ENCODE results near the gene MAPKBP1.

Gene MAPKBP1

DNA sequence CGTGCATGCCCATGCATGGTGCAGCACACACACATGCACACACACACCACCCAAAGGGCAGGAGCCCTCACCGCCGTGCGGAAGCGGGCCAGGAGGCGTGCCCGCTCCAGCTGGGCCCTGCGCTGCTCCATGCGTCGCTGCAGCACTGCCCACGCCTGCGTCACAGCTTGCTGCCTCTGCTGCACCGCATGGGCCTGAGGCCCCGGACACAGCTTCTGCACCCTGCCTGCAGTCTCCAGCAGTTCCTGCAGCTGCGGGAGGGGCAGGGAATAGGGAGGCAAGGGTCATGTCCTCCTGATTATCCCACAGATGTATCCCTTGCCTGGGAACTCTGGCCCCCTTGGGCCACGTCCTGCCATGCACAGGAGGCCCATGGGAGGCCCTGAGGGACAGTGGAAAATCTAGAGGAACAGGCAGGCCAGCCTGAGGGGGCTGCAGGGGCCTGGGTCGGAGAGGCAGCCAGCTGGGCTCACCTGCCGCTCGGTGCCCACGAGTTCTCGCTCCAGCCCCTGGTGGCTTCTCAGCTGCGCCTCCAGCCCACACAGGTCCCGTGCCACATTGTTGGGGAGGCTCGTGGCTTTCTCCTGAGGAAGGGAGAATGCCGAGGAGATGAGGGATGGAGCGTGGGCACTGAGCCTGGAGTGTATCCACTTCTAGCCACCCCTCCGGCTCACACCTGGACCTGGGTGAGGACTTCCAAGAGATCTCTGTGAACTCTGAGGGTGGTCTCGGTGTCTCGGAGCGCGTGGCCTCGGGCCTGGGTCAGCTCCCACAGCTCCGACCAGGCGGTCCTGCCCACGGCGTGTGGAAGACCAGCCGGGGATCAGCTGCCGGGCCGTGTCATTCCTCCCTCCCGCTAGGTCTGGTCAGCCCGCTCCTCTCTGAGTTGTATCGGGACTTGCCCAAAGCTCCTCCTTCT, 95.7 kb downstream of the MAPKBP1 start:
- no peak for DNase-seq (ENCODE audit: low read depth)

DNA sequence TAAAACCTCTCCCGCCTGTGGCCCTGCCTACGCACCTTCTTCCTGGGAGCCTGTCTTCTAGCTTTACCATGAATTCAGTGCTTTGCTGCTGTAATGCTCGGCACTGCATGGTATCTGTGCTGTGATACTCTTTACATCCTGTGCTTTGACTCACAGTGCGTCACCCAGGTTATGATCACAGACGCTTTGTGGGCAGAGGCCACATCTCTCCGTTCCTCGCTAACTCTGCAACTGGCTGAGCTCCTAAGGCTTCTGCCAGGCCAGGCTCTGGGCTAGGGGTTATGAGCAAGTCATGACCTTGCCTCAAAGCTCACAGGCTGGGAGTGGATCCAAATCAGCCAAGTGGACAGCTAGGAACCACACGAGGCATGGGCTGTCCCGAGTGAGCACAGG, 96.4 kb downstream of the MAPKBP1 start:
- peak; percentile 28 for DNase-seq (ENCODE audit: low read depth)

DNA sequence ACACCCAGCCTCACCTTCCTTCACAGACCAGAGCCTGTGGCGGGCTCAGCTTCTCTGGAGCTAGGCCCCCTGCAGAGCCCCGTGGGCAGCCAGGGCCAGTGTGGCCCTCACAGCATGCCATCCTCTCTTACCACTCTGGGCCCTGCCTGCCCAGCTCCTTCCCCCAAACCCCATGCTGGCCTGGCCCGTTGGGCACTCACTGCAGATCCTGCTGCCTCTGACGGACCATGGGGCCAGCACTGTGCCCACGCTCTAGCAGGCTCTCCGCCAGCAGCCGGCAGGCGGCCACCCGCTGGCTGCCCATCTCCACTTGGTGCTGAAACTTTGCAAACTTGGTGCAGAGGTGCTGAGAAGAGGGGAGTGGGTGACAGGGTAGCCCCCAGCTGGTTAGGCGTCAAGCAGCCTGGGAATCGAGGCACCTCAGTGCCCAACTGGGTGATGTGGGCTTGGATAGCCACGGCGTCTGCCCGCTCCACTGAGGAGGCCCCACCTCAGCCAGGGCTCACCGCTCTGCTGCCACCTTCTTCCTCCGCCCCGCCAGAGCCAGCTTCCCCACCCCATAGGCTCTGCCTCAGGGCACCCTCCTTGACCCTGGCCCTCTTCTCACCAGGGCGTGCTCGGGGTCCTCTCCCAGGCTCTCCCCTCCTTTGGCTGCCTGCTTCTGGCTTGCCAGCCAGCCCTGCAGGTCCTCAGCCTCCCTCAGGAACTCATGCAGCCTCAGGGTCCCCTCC, 97.1 kb downstream of the MAPKBP1 start:
- no peak for DNase-seq (ENCODE audit: low read depth)

DNA sequence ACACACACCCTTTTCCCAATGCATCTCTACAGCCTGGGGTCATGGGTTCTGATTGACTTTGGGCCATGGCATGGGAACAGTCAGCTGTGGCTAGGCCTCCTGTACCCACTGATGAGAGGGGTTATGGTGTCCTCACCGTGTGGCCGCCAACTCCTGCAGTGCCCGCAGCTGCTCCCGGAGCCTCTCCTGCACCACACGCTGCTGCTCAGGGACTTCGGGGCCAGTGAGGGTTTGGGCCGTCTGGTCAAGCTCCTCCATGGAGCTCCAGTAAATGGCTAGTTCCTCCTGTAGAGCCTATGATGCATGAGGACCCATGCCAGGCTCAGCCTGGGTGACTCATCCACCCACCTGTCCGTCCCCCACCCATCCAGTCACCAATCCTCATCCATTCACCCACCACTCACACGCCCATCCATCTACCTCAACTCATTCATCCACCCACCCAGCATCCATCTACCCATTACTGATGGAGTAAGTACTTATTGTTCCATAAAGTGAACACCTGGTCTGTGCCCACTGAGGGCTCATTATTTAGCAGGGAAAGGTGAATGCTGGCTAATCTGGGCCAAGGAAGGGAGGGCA, 98.0 kb downstream of the MAPKBP1 start:
- DNase-seq (ENCODE audit: low read depth): no peak

DNA sequence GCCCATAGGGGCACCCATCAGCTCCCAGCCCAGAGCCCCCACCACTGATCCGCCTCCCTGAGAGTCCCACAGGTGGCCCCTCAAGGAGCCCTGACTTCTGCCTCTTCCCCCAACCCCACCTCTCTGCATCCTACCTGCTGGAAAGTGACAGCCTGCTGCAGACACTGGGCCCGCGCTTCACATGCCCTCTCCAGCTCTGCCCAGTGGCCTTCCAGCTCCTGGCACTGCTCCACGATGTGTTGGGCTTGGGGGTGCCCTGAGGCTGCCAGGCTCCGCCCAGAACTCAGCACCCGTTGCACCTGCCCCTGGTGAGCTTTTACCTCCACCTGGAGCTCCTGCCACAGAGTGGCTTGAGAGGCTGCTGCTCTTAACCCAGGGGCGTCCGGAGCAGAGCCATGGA, 99.4 kb downstream of the MAPKBP1 start:
- no peak for DNase-seq (ENCODE audit: low read depth)

DNA sequence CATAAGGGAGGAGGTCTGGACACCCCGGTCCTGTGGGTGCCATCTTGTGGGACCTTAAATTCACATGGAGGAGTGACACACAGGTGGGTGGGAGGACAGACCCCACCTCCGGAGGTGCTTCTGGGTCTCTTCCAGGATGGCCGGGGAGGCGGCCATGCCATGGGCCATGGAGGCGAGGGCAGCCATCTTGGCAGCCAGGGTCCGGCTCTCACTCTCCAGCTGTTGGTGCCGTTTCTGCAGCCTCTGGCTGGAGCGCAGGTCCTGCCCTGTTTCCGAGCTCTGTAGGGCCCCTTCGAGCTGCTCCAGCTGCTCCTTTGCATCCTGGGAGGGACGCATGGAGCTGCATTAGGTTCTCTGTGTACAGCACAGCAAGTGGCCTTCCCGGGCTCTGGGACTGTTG, 100.5 kb downstream of the MAPKBP1 start:
- no peak for DNase-seq (ENCODE audit: low read depth)

DNA sequence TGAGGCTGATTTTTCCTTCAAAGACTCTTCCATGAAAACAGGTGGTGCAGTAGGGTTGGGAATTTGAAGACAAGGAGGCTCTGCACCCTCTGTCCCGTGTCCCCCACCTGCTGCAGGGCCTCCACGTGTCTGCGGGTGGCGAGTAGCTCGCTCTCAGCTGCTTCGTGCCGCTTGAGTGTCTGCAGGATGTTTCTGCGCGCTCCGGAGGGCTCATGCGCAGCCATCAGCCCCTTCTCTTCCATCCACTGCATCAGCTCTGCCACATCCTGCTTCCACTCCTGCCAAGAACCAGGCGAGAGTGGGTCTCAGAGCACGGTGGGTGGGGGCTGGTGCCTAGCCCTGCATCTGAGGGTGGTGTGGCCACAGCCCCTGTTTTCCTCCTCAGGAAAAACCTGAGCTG, 101.7 kb downstream of the MAPKBP1 start:
- no peak for DNase-seq (ENCODE audit: low read depth)

DNA sequence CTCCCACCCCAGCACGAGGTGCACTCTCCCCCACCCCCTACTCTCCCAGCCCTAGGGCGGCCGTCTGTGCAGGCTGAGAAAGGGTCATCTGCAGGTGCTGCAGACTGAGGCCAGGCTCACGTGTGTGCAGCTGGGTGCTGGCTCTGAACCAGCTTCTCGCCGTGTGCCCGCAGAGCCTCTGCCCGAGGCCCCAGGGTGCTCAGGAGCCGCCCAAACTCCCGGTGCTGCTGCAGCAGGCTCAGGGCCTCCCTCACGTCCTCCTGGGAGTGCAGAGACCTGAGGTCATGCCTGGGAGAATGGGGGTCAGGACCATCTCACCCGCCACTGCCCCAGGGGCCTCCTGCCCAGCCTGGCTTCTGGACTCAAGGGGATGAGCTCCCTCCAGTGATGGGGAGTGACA, 102.4 kb downstream of the MAPKBP1 start:
- no peak for DNase-seq (ENCODE audit: low read depth)
